Activated CD8-positive, alpha-beta T cell treated with anti-CD3 and anti-CD28 coated beads for 36 hours (primary cell): Measurements from ENCODE around the gene ZNF823. TPM values are rescaled to one million over a fixed set of nuclear protein-coding genes. Genes with fewer than 3 reads are reported as not detected.
"Not testable (repeated sequence)": the region's sequence is repeated elsewhere in the genome, so short reads cannot be mapped to it uniquely, and the experiment has no call there.

Experiments used
- ATAC-seq: fragments of 200-7000 bp; cut with Tn5 transposase; one replicate; pipeline ENCODE4 v1.10.0; 2021; ENCODE audit warnings: mild to moderate bottlenecking, moderate library complexity
- CTCF ChIA-PET: fragments of 350-600 bp; sonication (Branson Sonifier 250); formaldehyde crosslinking; loops from one replicate; lab custom pipeline; 2021; ENCODE audit warnings: antibody characterized with exemption; lab: Charles Lee
- POLR2A ChIA-PET: fragments of 350-600 bp; sonication (Branson Sonifier 250); formaldehyde crosslinking; loops from one replicate; lab custom pipeline; 2021; ENCODE audit warnings: antibody characterized with exemption; lab: Charles Lee
- DNase-seq: peaks from one replicate; pipeline ENCODE4 v3.0.0-alpha.2; 2020
- H3K27ac Mint-ChIP-seq: one replicate; pipeline ENCODE4 v1.8.0; 2021; ENCODE audit warnings: mild to moderate bottlenecking, mixed read lengths
- H3K27me3 Mint-ChIP-seq: one replicate; pipeline ENCODE4 v1.8.0; 2021; ENCODE audit warnings: mixed read lengths
- H3K36me3 Mint-ChIP-seq: one replicate; pipeline ENCODE4 v1.8.0; 2021; ENCODE audit warnings: low read depth, mixed read lengths
- H3K4me1 Mint-ChIP-seq: one replicate; pipeline ENCODE4 v1.8.0; 2021; ENCODE audit warnings: low read depth, mixed read lengths
- H3K4me3 Mint-ChIP-seq: one replicate; pipeline ENCODE4 v1.8.0; 2021; ENCODE audit warnings: mild to moderate bottlenecking, moderate library complexity, mixed read lengths
- H3K9me3 Mint-ChIP-seq: one replicate; pipeline ENCODE4 v1.8.0; 2021; ENCODE audit warnings: mixed read lengths
- intact Hi-C: fragments of 100-400 bp; cut with micrococcal nuclease; formaldehyde crosslinking; loops from one replicate; pipeline ENCODE4 v1.10.0; 2022
- total RNA-seq, 2 experiments: library from RNA; stranded (reverse); gene quantifications; one replicate each; pipeline ENCODE4 v1.2.3, GENCODE V29; 2021
- TF ChIP-seq, protein P1 (sequence below): fragments of 200-600 bp; IDR thresholded peaks from one replicate; pipeline ENCODE4 v1.8.0; 2022; ENCODE audit warnings: antibody characterized with exemption, mild to moderate bottlenecking

The ZNF823 gene
- total RNA-seq, 2 experiments from 2014 or later, result 3.3 to 3.9 TPM

DNA sequence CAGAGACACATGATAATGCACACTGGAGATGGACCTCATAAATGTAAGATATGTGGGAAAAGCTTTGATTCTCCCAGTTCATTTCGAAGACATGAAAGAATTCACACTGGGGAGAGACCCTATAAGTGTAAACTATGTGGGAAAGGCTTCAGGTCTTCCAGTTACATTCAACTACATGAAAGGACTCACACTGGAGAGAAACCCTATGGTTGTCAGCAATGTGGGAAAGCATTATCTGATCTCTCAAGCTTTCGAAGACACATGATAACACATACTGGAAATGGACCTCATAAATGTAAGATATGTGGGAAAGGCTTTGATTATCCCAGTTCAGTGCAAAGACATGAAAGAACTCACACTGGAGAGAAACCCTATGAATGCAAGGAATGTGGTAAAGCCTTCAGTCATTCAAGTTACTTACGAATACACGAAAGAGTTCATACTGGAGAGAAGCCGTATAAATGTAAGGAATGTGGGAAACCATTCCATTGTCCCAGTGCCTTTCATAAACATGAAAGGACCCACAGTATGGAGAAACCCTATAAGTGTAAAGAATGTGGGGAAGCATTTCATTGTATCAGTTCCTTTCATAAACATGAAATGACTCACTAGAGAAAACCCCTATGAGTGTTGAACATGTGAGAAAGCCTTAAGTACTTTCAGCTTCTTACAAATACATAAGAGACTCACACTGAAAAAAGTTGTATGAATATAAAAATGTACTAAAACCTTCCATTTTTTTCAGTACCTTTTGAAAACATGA, 42.7 kb upstream of the ZNF823 start:
- no peak overlapping the region for H3K27ac Mint-ChIP-seq
- DNase-seq (no peak), ATAC-seq (no peak)
- CTCF ChIA-PET, result interaction anchor here (0.7 kb wide), 1 partner anchor 98 kb away, joined by 3 read pairs; no protein-coding TSS in a partner anchor
- TF ChIP-seq, protein P1, sequence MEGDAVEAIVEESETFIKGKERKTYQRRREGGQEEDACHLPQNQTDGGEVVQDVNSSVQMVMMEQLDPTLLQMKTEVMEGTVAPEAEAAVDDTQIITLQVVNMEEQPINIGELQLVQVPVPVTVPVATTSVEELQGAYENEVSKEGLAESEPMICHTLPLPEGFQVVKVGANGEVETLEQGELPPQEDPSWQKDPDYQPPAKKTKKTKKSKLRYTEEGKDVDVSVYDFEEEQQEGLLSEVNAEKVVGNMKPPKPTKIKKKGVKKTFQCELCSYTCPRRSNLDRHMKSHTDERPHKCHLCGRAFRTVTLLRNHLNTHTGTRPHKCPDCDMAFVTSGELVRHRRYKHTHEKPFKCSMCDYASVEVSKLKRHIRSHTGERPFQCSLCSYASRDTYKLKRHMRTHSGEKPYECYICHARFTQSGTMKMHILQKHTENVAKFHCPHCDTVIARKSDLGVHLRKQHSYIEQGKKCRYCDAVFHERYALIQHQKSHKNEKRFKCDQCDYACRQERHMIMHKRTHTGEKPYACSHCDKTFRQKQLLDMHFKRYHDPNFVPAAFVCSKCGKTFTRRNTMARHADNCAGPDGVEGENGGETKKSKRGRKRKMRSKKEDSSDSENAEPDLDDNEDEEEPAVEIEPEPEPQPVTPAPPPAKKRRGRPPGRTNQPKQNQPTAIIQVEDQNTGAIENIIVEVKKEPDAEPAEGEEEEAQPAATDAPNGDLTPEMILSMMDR, result no peak
- POLR2A ChIA-PET, result no interaction called here
- no peaks in the 10 kb centered on the region for H3K27me3 Mint-ChIP-seq
- H3K4me1 Mint-ChIP-seq, result peaks cover 2% of the 10 kb centered on the region
- peaks cover 76% of the 10 kb centered on the region for H3K36me3 Mint-ChIP-seq
- H3K4me3 Mint-ChIP-seq, result no peak overlapping the region
- intact Hi-C loops, result no loop called here
- H3K9me3 Mint-ChIP-seq, result peaks cover 64% of the 10 kb centered on the region

DNA sequence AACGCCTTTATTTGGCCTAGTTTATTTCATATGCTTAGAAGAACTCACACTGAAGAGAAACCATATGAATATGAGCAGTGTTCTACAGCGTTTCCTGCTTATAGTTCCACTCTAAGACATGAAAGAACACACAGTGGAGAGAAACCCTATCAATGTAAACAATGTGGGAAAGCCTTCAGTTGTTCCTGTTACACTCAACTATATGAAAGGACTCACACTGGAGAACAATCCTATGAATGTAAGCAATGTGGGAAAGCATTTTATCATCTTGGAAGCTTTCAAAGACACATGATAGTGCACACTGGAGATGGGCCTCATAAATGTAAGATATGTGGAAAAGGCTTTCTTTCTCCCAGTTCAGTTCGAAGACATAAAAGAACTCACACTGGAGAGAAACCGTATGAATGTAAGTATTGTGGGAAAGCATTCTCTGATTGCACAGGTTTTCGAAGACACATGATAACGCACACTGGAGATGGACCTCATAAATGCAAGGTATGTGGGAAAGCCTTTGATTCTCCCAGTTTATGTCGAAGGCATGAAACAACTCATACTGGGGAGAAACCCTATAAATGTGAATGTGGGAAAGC, 41.8 kb upstream of the ZNF823 start:
- no peak for ATAC-seq
- Mint-ChIP-seq H3K4me3 (no peak overlapping the region), H3K36me3 (peaks cover 82% of the 10 kb centered on the region), H3K4me1 (peaks cover 2% of the 10 kb centered on the region), H3K27me3 (no peaks in the 10 kb centered on the region), H3K9me3 (peaks cover 65% of the 10 kb centered on the region), H3K27ac (no peak overlapping the region)
- intact Hi-C loops, result no loop called here
- CTCF ChIA-PET, result no interaction called here
- POLR2A ChIA-PET, result no interaction called here
- no peak for DNase-seq
- TF ChIP-seq, protein P1, result no peak

- ATAC-seq, DNase-seq, H3K27me3 Mint-ChIP-seq, H3K27ac Mint-ChIP-seq, POLR2A ChIA-PET, CTCF ChIA-PET, H3K4me1 Mint-ChIP-seq, intact Hi-C loops, H3K4me3 Mint-ChIP-seq: not testable (repeated sequence)
- peaks cover 75% of the 10 kb centered on the region for H3K36me3 Mint-ChIP-seq
- H3K9me3 Mint-ChIP-seq, result peaks cover 63% of the 10 kb centered on the region
These were observed 37.9 kb upstream of the ZNF823 start for GRCh38 chr19:11776669-11777068.

- ATAC-seq, H3K27me3 Mint-ChIP-seq, intact Hi-C loops, H3K4me3 Mint-ChIP-seq, H3K27ac Mint-ChIP-seq: not testable (repeated sequence)
- peaks cover 48% of the 10 kb centered on the region for H3K9me3 Mint-ChIP-seq
- TF ChIP-seq, protein P1, result peak; percentile 48
- DNase-seq, result peak; percentile 36
- ChIA-PET CTCF (interaction anchor here (2.1 kb wide), 1 partner anchor 26 kb away, joined by 6 read pairs; the partner anchor contains the start of gene ZNF491), POLR2A (interaction anchor here (0.6 kb wide), 1 partner anchor 118 kb away, joined by 3 read pairs; no protein-coding TSS in a partner anchor)
- peaks cover 15% of the 10 kb centered on the region for H3K4me1 Mint-ChIP-seq
- H3K36me3 Mint-ChIP-seq, result peaks cover 51% of the 10 kb centered on the region
These were observed 32.8 kb upstream of the ZNF823 start for GRCh38 chr19:11771520-11771919.

GRCh38 chr19:11769995-11770394, 31.2 kb upstream of the ZNF823 start:
- H3K4me3 Mint-ChIP-seq, result no peak overlapping the region
- H3K36me3 Mint-ChIP-seq, result peaks cover 41% of the 10 kb centered on the region
- intact Hi-C loops, result no loop called here

More at GRCh38 chr19:11769995-11770394, 31.2 kb upstream of the ZNF823 start:
- ATAC-seq, result no peak
- peaks cover 43% of the 10 kb centered on the region for H3K9me3 Mint-ChIP-seq
- CTCF ChIA-PET, result interaction anchor here (1.4 to 1.6 kb wide), 2 partner anchors 28 to 69 kb away, joined by 6 to 7 read pairs; no protein-coding TSS in a partner anchor
- no peak for DNase-seq
- TF ChIP-seq, protein P1, result no peak
- H3K27ac Mint-ChIP-seq, result no peak overlapping the region
- POLR2A ChIA-PET, result no interaction called here
- peaks cover 17% of the 10 kb centered on the region for H3K4me1 Mint-ChIP-seq
- peaks cover under 1% of the 10 kb centered on the region for H3K27me3 Mint-ChIP-seq
